ENCODE measurements around the gene CDKN2AIP. TPM values are rescaled to one million over a fixed set of nuclear protein-coding genes. Genes with fewer than 3 reads are reported as not detected.

CDKN2AIP gene
- total and polyA plus RNA-seq, 2 donors (not counting 1 experiment from before 2014, with no cell fraction given), result 13.6 to 36.0 TPM

- no peak overlapping the region for H3K4me2 ChIP-seq (replicated peaks; ENCODE audit: low read depth, low read length, poor library complexity, severe bottlenecking)
- DNase-seq, result no peak
- ChIA-PET POLR2A (no interaction called here), CTCF (no interaction called here)
- TF ChIP-seq CTCF (IDR thresholded peaks at IDR 0.05), result no peak
- peaks cover 10 to 16% of the 10 kb centered on the region in 2 donors for H3K4me1 ChIP-seq (ENCODE audit: control insufficient read depth in 2 of 2, insufficient read depth in 2 of 2, low read length in 2 of 2)
- peaks cover 22% of the 10 kb centered on the region for H3K4me1 Mint-ChIP-seq
- H3K9me3 Mint-ChIP-seq (ENCODE audit: insufficient read depth), result no peaks in the 10 kb centered on the region
- H3K9me3 ChIP-seq (ENCODE audit: control extremely low read depth in 1 of 3, control insufficient read depth in 2 of 3, insufficient read depth in 1 of 3, low read length in 2 of 3), result no peaks in the 10 kb centered on the region
- H3K36me3 ChIP-seq (replicated peaks in 1 of 2; ENCODE audit: control extremely low read depth in 1 of 2, control insufficient read depth in 1 of 2, extremely low read depth in 1 of 2, insufficient read depth in 2 of 2, low read length in 1 of 2), result peaks cover 23 to 39% of the 10 kb centered on the region in 2 experiments
- no peak overlapping the region for H3K4me3 Mint-ChIP-seq
- H3K27ac Mint-ChIP-seq, result no peak overlapping the region
- H3K4me3 ChIP-seq (ENCODE audit: control extremely low read depth in 1 of 5, extremely low read depth in 1 of 5, insufficient read depth in 1 of 5, low read depth in 2 of 5, low read length in 4 of 5), result no peak overlapping the region
- no peaks in the 10 kb centered on the region for H3K27me3 Mint-ChIP-seq
- no peaks in the 10 kb centered on the region for H3K27me3 ChIP-seq (replicated peaks in 1 of 4; ENCODE audit: control extremely low read depth in 1 of 4, control insufficient read depth in 3 of 4, insufficient read depth in 4 of 4, low read length in 3 of 4)
- H3K27ac ChIP-seq (ENCODE audit: low read length in 2 of 2), result no peak overlapping the region
- ATAC-seq (ENCODE audit: low read depth), result no peak
- peaks cover 28% of the 10 kb centered on the region for H4K20me1 ChIP-seq (ENCODE audit: control insufficient read depth, insufficient read depth, low read length, poor library complexity, severe bottlenecking)
- no CpG with 5 or more reads among the region's 1 CpG for WGBS (ENCODE audit: insufficient coverage)
- H3K9ac ChIP-seq (ENCODE audit: low read length), result no peak overlapping the region
- intact Hi-C loops (cut with micrococcal nuclease), result no loop called here
- H3K79me2 ChIP-seq (ENCODE audit: control insufficient read depth, insufficient read depth, low read length), result peaks cover 36% of the 10 kb centered on the region
- no peak overlapping the region for H2AFZ ChIP-seq (ENCODE audit: insufficient read depth, low read depth, low read length, poor library complexity, severe bottlenecking)
Measured at GRCh38 chr4:183450108-183450507, 5.7 kb downstream of the CDKN2AIP start.

- Histone ChIP-seq H3K9ac (ENCODE audit: low read length) (no peak overlapping the region), H3K27me3 (replicated peaks in 1 of 4; ENCODE audit: control extremely low read depth in 1 of 4, control insufficient read depth in 3 of 4, insufficient read depth in 4 of 4, low read length in 3 of 4) (no peaks in the 10 kb centered on the region), H4K20me1 (ENCODE audit: control insufficient read depth, insufficient read depth, low read length, poor library complexity, severe bottlenecking) (no peaks in the 10 kb centered on the region), H3K9me3 (ENCODE audit: control extremely low read depth in 1 of 3, control insufficient read depth in 2 of 3, insufficient read depth in 1 of 3, low read length in 2 of 3) (no peaks in the 10 kb centered on the region), H3K4me3 (ENCODE audit: control extremely low read depth in 1 of 5, extremely low read depth in 1 of 5, insufficient read depth in 1 of 5, low read depth in 2 of 5, low read length in 4 of 5) (no peak overlapping the region), H3K4me2 (replicated peaks; ENCODE audit: low read depth, low read length, poor library complexity, severe bottlenecking) (no peak overlapping the region), H2AFZ (ENCODE audit: insufficient read depth, low read depth, low read length, poor library complexity, severe bottlenecking) (no peak overlapping the region), H3K79me2 (ENCODE audit: control insufficient read depth, insufficient read depth, low read length) (peaks cover 9% of the 10 kb centered on the region), H3K36me3 (replicated peaks in 1 of 2; ENCODE audit: control extremely low read depth in 1 of 2, control insufficient read depth in 1 of 2, extremely low read depth in 1 of 2, insufficient read depth in 2 of 2, low read length in 1 of 2) (peaks cover 5 to 6% of the 10 kb centered on the region in 2 experiments), H3K27ac (ENCODE audit: low read length in 2 of 2) (no peak overlapping the region), H3K4me1 (ENCODE audit: control insufficient read depth in 2 of 2, insufficient read depth in 2 of 2, low read length in 2 of 2) (no peaks in the 10 kb centered on the region)
- intact Hi-C loops (cut with micrococcal nuclease), result no loop called here
- ChIA-PET CTCF (no interaction called here), POLR2A (no interaction called here)
- 21% methylated on average over 6 of the region's 7 CpGs for WGBS (ENCODE audit: insufficient coverage)
- Mint-ChIP-seq H3K4me1 (no peaks in the 10 kb centered on the region), H3K27ac (no peak overlapping the region), H3K27me3 (no peaks in the 10 kb centered on the region), H3K9me3 (ENCODE audit: insufficient read depth) (no peaks in the 10 kb centered on the region), H3K4me3 (no peak overlapping the region)
- DNase-seq (no peak), ATAC-seq (ENCODE audit: low read depth) (no peak)
- no peak for TF ChIP-seq EZH2 (IDR thresholded peaks at IDR 0.05; ENCODE audit: borderline replicate concordance, insufficient read depth, low read depth, low read length, poor library complexity, severe bottlenecking)
- TF ChIP-seq CTCF (IDR thresholded peaks at IDR 0.05), result no peak
Measured at GRCh38 chr4:183455431-183456195, 11.2 kb downstream of the CDKN2AIP start.
